ENCODE results near the gene CCDC188. TPM values are rescaled to one million over a fixed set of nuclear protein-coding genes. Genes with fewer than 3 reads are reported as not detected.

CCDC188 gene
- total and polyA plus RNA-seq, 9 of the 15 experiments (the other 6 are each of a cell fraction or from before 2014, with no cell fraction given): not detected

GRCh38 chr22:20116951-20117632 is 33.8 kb downstream of the CCDC188 start, which contains the start of gene TRMT2A (continued):
- no peak for TF ChIP-seq ZNF75A (CRISPR knock-in tag; IDR thresholded peaks at IDR 0.05)
- no peak for TF ChIP-seq DDX20 (tag; IDR thresholded peaks at IDR 0.05; ENCODE audit: low read depth)
- no peak for TF ChIP-seq TCF7 (IDR thresholded peaks at IDR 0.05; ENCODE audit: borderline replicate concordance)
- TF ChIP-seq YY1 (IDR thresholded peaks at IDR 0.05; ENCODE audit: borderline replicate concordance in 1 of 3, control insufficient read depth in 1 of 3, extremely low read depth in 1 of 3, insufficient read depth in 3 of 3, insufficient read length in 1 of 3, insufficient replicate concordance in 2 of 3, low read depth in 1 of 3, low read length in 2 of 3): peak in 2 of 3 experiments; percentile 25 to 80
- TF ChIP-seq CREB3L1 (IDR thresholded peaks at IDR 0.05; ENCODE audit: borderline replicate concordance, low read depth): no peak
- TF ChIP-seq PRPF4 (IDR thresholded peaks at IDR 0.05; ENCODE audit: insufficient read depth, low read depth, low read length, poor library complexity, severe bottlenecking): no peak
- no peak for TF ChIP-seq NR1H2 (CRISPR knock-in tag; IDR thresholded peaks at IDR 0.05)
- no peak for TF ChIP-seq RNF2 (IDR thresholded peaks at IDR 0.05)
- TF ChIP-seq SIN3A (IDR thresholded peaks at IDR 0.05; ENCODE audit: borderline replicate concordance in 2 of 2, control insufficient read depth in 1 of 2, low read depth in 2 of 2, low read length in 2 of 2): peak in 1 of 2 experiments; percentile 97; a peak in 2 of 4 replicates
- peak; percentile 67; the same call in 1 of the 2 replicates for TF ChIP-seq MAFK (IDR thresholded peaks at IDR 0.05; ENCODE audit: low read length)
- TF ChIP-seq ZBED1 (IDR thresholded peaks at IDR 0.05): no peak
- TF ChIP-seq TCF15 (CRISPR knock-in tag; IDR thresholded peaks at IDR 0.05): no peak
- no peak for TF ChIP-seq MYNN (IDR thresholded peaks at IDR 0.05)
- no peak for TF ChIP-seq MYNN (CRISPR knock-in tag; IDR thresholded peaks at IDR 0.05)
- TF ChIP-seq NRF1 (conservative IDR thresholded peaks at IDR 0.05 in 1 of 2, IDR thresholded peaks at IDR 0.05 in 1 of 2): peak; percentile 100
- TF ChIP-seq EGR1 (conservative IDR thresholded peaks at IDR 0.05): no peak
- TF ChIP-seq NFIX (CRISPR knock-in tag; IDR thresholded peaks at IDR 0.05; ENCODE audit: low read depth): no peak
- no peak for TF ChIP-seq CBX8 (IDR thresholded peaks at IDR 0.05; ENCODE audit: borderline replicate concordance, extremely low read depth, low read depth, low read length, poor library complexity, severe bottlenecking)
- no peak for TF ChIP-seq POLR2AphosphoS5 (IDR thresholded peaks at IDR 0.05; ENCODE audit: control insufficient read depth, insufficient read depth, low read depth, low read length)
- TF ChIP-seq EWSR1 (IDR thresholded peaks at IDR 0.05; ENCODE audit: borderline replicate concordance, low read depth, partially characterized antibody): no peak
- peak in 1 of 2 experiments; percentile 99; a peak in 2 of 4 replicates for TF ChIP-seq KDM4B (IDR thresholded peaks at IDR 0.05; ENCODE audit: borderline replicate concordance in 2 of 2, low read depth in 1 of 2)
- no peak for TF ChIP-seq ZNF263 (CRISPR knock-in tag; IDR thresholded peaks at IDR 0.05; ENCODE audit: borderline replicate concordance)
- peak; percentile 84 for TF ChIP-seq GTF2F1 (IDR thresholded peaks at IDR 0.05; ENCODE audit: low read depth, low read length)
- peak; percentile 96 for TF ChIP-seq ZBTB2 (IDR thresholded peaks at IDR 0.05)
